GM23248 (cell line): ENCODE measurements around the gene RNF14.

ENCODE experiments used
- EZH2 ChIP-seq: fragments of 200-600 bp; sonication (generic); IDR thresholded peaks from 2 replicates; pipeline ENCODE4 v1.6.1; 2018; ENCODE audit warnings: antibody characterized with exemption, mild to moderate bottlenecking; ENCODE audit not compliant: insufficient read depth, poor library complexity, severe bottlenecking
- EZH2phosphoT487 ChIP-seq: fragments of 200-600 bp; sonication (generic); IDR thresholded peaks from 2 replicates; pipeline ENCODE4 v1.6.1; 2018; ENCODE audit warnings: antibody characterized with exemption, moderate library complexity, mild to moderate bottlenecking, low read depth; ENCODE audit not compliant: insufficient read depth

DNA sequence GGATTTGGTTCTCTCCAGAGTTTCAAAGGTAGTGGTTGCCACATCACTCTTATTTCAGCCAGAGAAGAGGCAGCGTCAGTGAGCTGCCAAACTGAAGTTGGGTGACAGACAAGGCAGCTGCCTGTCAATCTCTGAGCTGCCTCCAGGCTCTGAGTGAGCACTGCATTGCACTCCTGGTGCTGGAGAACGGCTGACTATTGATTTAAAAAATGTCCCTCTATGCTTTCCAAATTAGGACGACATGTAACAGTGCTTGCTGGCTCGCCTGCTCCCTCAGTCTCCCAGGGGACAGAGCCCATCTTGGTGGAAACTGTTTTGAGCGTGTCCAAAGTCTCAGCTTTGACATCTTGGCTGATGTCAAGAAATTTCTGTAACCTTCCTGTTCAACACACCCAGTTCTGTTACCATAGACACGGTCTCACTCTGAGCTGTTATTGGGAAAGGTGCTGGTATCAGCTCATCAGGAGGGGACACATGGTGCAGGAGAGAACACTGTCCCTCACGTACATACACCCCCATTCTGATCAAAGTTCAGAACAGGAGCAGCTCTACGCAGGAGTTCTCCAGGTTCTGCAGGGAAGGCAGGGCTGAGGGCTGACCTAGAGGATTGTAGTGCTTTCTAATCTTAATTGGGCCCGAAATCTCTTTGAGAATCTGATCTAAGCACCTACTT is 26.6 kb upstream of the RNF14 start:
- TF ChIP-seq EZH2 = no peak
- TF ChIP-seq EZH2phosphoT487 = no peak
